ENCODE results near the gene CST5. TPM values are rescaled to one million over a fixed set of nuclear protein-coding genes. Genes with fewer than 3 reads are reported as not detected.
"Not testable (repeated sequence)": the region's sequence is repeated elsewhere in the genome, so short reads cannot be mapped to it uniquely, and the experiment has no call there.

Gene CST5
- polyA plus RNA-seq, 4 donors, result 0.16 TPM; not detected in 3

DNA sequence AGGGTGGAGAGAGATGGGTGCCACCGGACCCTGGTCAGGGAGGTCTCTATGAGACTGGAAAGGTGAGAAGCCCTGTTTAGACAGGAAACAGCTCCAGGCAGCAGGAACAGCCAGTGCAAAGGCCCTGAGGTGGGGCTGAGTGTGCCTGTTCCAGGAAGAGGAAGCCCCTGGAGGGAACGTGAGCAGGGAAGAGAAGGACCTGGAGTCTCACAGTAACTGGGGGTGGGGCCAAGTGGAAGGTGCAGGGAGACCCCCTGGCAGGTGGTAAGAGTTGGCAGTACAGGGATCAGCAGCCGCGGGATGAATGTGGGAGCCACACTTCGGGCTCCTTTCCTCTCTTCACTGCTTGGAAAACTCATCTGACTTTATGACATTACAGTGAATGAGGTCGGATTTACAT lies 43.8 kb upstream of the CST5 start:
- WGBS, 3 donors, result 68 to 73% (median 70%) methylated on average over 6 of the region's 6 CpGs
- Histone ChIP-seq H3K27ac (ENCODE audit: low read depth in 1 of 3, low read length in 2 of 3) (no peak overlapping the region), H3K27me3 (ENCODE audit: control insufficient read depth in 3 of 3, insufficient read depth in 3 of 3, low read length in 3 of 3) (no peaks in the 10 kb centered on the region), H3K9me3 (ENCODE audit: control insufficient read depth in 2 of 2, insufficient read depth in 1 of 2, low read depth in 1 of 2, low read length in 1 of 2) (no peaks in the 10 kb centered on the region), H3K36me3 (ENCODE audit: control insufficient read depth in 3 of 3, insufficient read depth in 2 of 3, low read depth in 1 of 3, low read length in 3 of 3) (no peaks in the 10 kb centered on the region), H3K4me1 (ENCODE audit: control insufficient read depth in 3 of 3, insufficient read depth in 2 of 3, low read depth in 1 of 3, low read length in 2 of 3) (no peaks in the 10 kb centered on the region), H3K4me3 (ENCODE audit: low read depth in 1 of 3, low read length in 3 of 3) (no peak overlapping the region)
- FAIRE-seq (no peak), DNase-seq (no peak)

DNA sequence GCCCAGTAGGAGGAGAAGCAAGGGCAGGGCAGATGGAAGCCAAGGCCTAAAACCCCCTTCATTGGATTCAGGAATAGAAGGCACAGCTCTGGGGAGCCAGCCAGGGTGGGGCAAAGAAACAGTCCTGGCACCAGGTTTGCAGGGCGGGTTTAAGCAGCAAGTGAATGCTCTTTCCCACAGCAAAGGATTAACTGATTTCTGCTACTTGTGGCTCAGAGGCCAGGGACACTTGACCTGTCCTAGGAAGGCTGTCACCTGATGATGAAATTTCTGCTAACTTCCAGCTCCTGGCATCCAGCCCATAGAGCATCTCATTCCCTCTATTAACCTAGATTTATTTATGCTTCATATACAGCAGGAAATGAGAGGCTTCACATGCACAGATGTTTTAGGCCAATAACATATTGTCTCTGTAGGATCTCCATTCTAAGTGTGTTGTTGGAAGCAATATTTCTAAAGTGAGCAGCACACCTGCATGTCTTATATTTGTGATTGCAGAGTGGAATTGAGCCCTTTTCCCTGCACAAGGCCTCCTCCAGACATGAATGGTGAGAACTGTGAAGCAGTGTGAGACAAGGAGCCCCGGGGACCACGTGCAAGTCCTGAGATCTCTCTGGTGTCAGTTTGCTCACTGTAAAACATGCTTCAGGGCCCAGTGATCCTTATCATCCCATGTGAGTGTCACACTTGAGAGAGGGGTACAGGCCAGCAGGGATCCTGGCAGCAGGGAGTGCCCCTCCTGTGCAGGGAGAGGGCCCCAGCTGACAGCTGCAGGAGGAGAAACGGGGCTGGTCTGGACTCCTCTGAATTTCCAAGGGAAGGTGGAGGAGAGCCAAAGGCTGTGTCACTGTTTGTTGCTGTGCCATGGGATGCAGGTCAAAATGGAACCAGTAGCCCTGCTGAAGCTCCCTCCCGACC lies 41.1 kb upstream of the CST5 start:
- 37 to 45% (median 38%) methylated on average over 5 of the region's 5 CpGs for WGBS, 3 donors
- FAIRE-seq (no peak), DNase-seq (peak in 1 of 2 donors; percentile 3)
- Histone ChIP-seq H3K27me3 (ENCODE audit: control insufficient read depth in 3 of 3, insufficient read depth in 3 of 3, low read length in 3 of 3) (no peaks in the 10 kb centered on the region), H3K9me3 (ENCODE audit: control insufficient read depth in 2 of 2, insufficient read depth in 1 of 2, low read depth in 1 of 2, low read length in 1 of 2) (no peaks in the 10 kb centered on the region), H3K4me3 (ENCODE audit: low read depth in 1 of 3, low read length in 3 of 3) (no peak overlapping the region), H3K4me1 (ENCODE audit: control insufficient read depth in 3 of 3, insufficient read depth in 2 of 3, low read depth in 1 of 3, low read length in 2 of 3) (no peaks in the 10 kb centered on the region), H3K36me3 (ENCODE audit: control insufficient read depth in 3 of 3, insufficient read depth in 2 of 3, low read depth in 1 of 3, low read length in 3 of 3) (no peaks in the 10 kb centered on the region), H3K27ac (ENCODE audit: low read depth in 1 of 3, low read length in 2 of 3) (no peak overlapping the region)

GRCh38 chr20:23918896-23919295 lies 39.3 kb upstream of the CST5 start:
- DNase-seq (no peak), FAIRE-seq (no peak)
- Histone ChIP-seq H3K36me3 (ENCODE audit: control insufficient read depth in 3 of 3, insufficient read depth in 2 of 3, low read depth in 1 of 3, low read length in 3 of 3) (no peaks in the 10 kb centered on the region), H3K4me3 (ENCODE audit: low read depth in 1 of 3, low read length in 3 of 3) (no peak overlapping the region), H3K4me1 (ENCODE audit: control insufficient read depth in 3 of 3, insufficient read depth in 2 of 3, low read depth in 1 of 3, low read length in 2 of 3) (no peaks in the 10 kb centered on the region), H3K27me3 (ENCODE audit: control insufficient read depth in 3 of 3, insufficient read depth in 3 of 3, low read length in 3 of 3) (no peaks in the 10 kb centered on the region), H3K9me3 (ENCODE audit: control insufficient read depth in 2 of 2, insufficient read depth in 1 of 2, low read depth in 1 of 2, low read length in 1 of 2) (no peaks in the 10 kb centered on the region), H3K27ac (ENCODE audit: low read depth in 1 of 3, low read length in 2 of 3) (no peak overlapping the region)
- WGBS, 3 donors, result 58 to 74% (median 66%) methylated on average over 4 of the region's 4 CpGs

DNA sequence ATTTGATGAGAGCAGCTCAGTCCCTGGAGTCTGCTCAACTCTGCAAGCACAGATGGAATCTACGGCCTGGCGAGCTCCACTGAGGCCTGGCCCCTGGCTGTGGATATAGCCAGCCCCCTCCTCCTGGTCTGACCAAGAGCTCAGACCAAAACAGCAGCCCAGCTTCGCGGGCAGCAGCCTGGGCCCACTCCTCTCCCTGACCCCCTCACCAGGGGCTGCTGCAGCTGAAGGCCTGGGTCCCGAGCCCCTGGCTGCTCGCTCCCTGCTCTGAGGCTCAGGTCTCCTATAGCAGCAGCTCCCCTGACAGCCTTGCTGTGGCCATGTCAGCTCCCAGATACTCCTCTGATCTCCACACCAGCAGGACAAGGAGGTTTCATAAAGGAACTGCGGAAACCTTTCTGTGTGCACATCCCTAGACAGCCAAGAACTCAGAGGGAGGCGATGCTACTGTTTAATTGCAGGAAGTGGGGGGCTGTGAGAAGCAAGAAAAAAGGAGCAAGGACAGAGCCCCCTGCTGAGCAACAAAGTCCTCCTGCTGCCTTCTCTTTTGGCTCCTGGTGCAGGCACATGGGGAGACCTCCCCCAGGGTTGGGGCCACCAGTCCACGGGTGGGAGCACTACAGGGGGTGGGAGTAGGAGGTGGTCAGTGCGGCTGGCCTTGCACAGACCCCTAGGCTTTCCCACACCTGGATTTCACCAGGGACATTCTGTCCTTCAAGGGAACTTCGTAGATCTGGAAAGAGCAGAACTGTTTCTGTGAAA lies 38.7 kb upstream of the CST5 start:
- FAIRE-seq (no peak), DNase-seq (no peak)
- no peaks in the 10 kb centered on the region for H3K9me3 ChIP-seq (ENCODE audit: control insufficient read depth in 2 of 2, insufficient read depth in 1 of 2, low read depth in 1 of 2, low read length in 1 of 2)
- no peaks in the 10 kb centered on the region for H3K4me1 ChIP-seq (ENCODE audit: control insufficient read depth in 3 of 3, insufficient read depth in 2 of 3, low read depth in 1 of 3, low read length in 2 of 3)
- 59 to 69% (median 68%) methylated on average over 10 to 11 of the region's 11 CpGs for WGBS, 3 donors
- no peak overlapping the region for H3K4me3 ChIP-seq (ENCODE audit: low read depth in 1 of 3, low read length in 3 of 3)
- H3K27me3 ChIP-seq (ENCODE audit: control insufficient read depth in 3 of 3, insufficient read depth in 3 of 3, low read length in 3 of 3), result no peaks in the 10 kb centered on the region
- H3K27ac ChIP-seq (ENCODE audit: low read depth in 1 of 3, low read length in 2 of 3), result no peak overlapping the region
- H3K36me3 ChIP-seq (ENCODE audit: control insufficient read depth in 3 of 3, insufficient read depth in 2 of 3, low read depth in 1 of 3, low read length in 3 of 3), result no peaks in the 10 kb centered on the region

GRCh38 chr20:23917024-23917725 lies 37.6 kb upstream of the CST5 start:
- H3K9me3 ChIP-seq (ENCODE audit: control insufficient read depth in 2 of 2, insufficient read depth in 1 of 2, low read depth in 1 of 2, low read length in 1 of 2), result no peaks in the 10 kb centered on the region
- DNase-seq, result no peak
- H3K36me3 ChIP-seq (ENCODE audit: control insufficient read depth in 3 of 3, insufficient read depth in 2 of 3, low read depth in 1 of 3, low read length in 3 of 3), result no peaks in the 10 kb centered on the region
- WGBS, 3 donors, result 70 to 83% (median 77%) methylated on average over 9 of the region's 9 CpGs
- no peak for FAIRE-seq
- H3K27me3 ChIP-seq (ENCODE audit: control insufficient read depth in 3 of 3, insufficient read depth in 3 of 3, low read length in 3 of 3), result peaks cover 0 to under 1% (median 0%) of the 10 kb centered on the region in 3 donors
- no peak overlapping the region for H3K4me3 ChIP-seq (ENCODE audit: low read depth in 1 of 3, low read length in 3 of 3)
- no peak overlapping the region for H3K27ac ChIP-seq (ENCODE audit: low read depth in 1 of 3, low read length in 2 of 3)
- H3K4me1 ChIP-seq (ENCODE audit: control insufficient read depth in 3 of 3, insufficient read depth in 2 of 3, low read depth in 1 of 3, low read length in 2 of 3), result no peaks in the 10 kb centered on the region

DNA sequence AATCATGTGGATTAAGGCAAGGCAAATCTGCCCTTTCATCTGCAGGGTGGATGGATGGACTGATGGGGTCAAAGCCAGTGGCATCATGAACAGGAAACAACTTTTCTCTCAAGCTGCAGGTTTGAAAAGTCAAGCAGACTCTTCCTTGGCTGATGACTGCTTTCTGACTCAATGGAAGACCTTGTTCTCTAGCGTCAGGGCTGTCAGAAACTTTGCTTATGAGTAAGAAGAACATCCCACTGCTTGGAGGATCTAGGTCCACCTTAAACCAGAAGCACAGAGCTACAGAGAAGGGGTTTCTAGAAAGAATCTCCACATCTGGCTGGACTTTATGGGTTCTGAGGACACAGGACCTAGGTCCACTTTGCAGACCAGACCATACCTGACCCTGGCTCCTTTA lies 36.3 kb upstream of the CST5 start:
- H3K27ac ChIP-seq (ENCODE audit: low read depth in 1 of 3, low read length in 2 of 3), result no peak overlapping the region
- no peaks in the 10 kb centered on the region for H3K36me3 ChIP-seq (ENCODE audit: control insufficient read depth in 3 of 3, insufficient read depth in 2 of 3, low read depth in 1 of 3, low read length in 3 of 3)
- peaks cover 0 to 2% (median 0%) of the 10 kb centered on the region in 3 donors for H3K27me3 ChIP-seq (ENCODE audit: control insufficient read depth in 3 of 3, insufficient read depth in 3 of 3, low read length in 3 of 3)
- H3K4me1 ChIP-seq (ENCODE audit: control insufficient read depth in 3 of 3, insufficient read depth in 2 of 3, low read depth in 1 of 3, low read length in 2 of 3), result no peaks in the 10 kb centered on the region
- no peaks in the 10 kb centered on the region for H3K9me3 ChIP-seq (ENCODE audit: control insufficient read depth in 2 of 2, insufficient read depth in 1 of 2, low read depth in 1 of 2, low read length in 1 of 2)
- 50 to 63% (median 60%) methylated on average over 1 of the region's 1 CpG for WGBS, 3 donors
- DNase-seq, result no peak
- H3K4me3 ChIP-seq (ENCODE audit: low read depth in 1 of 3, low read length in 3 of 3), result no peak overlapping the region
- no peak for FAIRE-seq

DNA sequence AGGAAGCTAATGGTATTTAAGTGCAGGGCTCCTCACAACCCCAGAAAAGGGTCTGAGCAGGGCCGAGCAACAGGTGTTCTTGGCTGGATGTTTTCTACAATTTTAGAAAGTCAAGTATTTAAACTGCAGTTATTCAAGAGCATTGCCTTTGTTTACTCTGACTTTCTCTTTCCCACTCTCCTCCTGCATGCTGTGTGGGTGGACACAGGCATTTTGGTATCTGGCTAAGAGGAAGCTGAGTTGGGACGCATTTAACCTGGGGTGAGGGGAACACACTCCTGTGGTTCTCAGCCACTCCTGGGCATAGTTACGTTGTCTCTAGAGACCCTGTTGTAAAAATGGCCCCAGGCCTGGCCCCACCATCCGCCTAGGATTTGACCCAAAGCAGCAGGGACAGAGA lies 34.9 kb upstream of the CST5 start:
- WGBS, 3 donors, result 62 to 70% (median 69%) methylated on average over 4 of the region's 4 CpGs
- not testable (repeated sequence) for H3K9me3 ChIP-seq (ENCODE audit: control insufficient read depth in 2 of 2, insufficient read depth in 1 of 2, low read depth in 1 of 2, low read length in 1 of 2); H3K27ac ChIP-seq (ENCODE audit: low read depth in 1 of 3, low read length in 2 of 3); H3K4me3 ChIP-seq (ENCODE audit: low read depth in 1 of 3, low read length in 3 of 3); FAIRE-seq; H3K36me3 ChIP-seq (ENCODE audit: control insufficient read depth in 3 of 3, insufficient read depth in 2 of 3, low read depth in 1 of 3, low read length in 3 of 3); DNase-seq; H3K4me1 ChIP-seq (ENCODE audit: control insufficient read depth in 3 of 3, insufficient read depth in 2 of 3, low read depth in 1 of 3, low read length in 2 of 3); H3K27me3 ChIP-seq (ENCODE audit: control insufficient read depth in 3 of 3, insufficient read depth in 3 of 3, low read length in 3 of 3)

GRCh38 chr20:23910210-23910609 lies 30.7 kb upstream of the CST5 start:
- H3K9me3 ChIP-seq (ENCODE audit: control insufficient read depth in 2 of 2, insufficient read depth in 1 of 2, low read depth in 1 of 2, low read length in 1 of 2), result no peaks in the 10 kb centered on the region
- 78 to 82% (median 80%) methylated on average over 4 of the region's 4 CpGs for WGBS, 3 donors

More at GRCh38 chr20:23910210-23910609, 30.7 kb upstream of the CST5 start:
- FAIRE-seq (no peak), DNase-seq (no peak)
- H3K27me3 ChIP-seq (ENCODE audit: control insufficient read depth in 3 of 3, insufficient read depth in 3 of 3, low read length in 3 of 3), result peaks cover 0 to 2% (median 0%) of the 10 kb centered on the region in 3 donors
- H3K36me3 ChIP-seq (ENCODE audit: control insufficient read depth in 3 of 3, insufficient read depth in 2 of 3, low read depth in 1 of 3, low read length in 3 of 3), result no peaks in the 10 kb centered on the region
- H3K27ac ChIP-seq (ENCODE audit: low read depth in 1 of 3, low read length in 2 of 3), result no peak overlapping the region
- H3K4me1 ChIP-seq (ENCODE audit: control insufficient read depth in 3 of 3, insufficient read depth in 2 of 3, low read depth in 1 of 3, low read length in 2 of 3), result no peaks in the 10 kb centered on the region
- no peak overlapping the region for H3K4me3 ChIP-seq (ENCODE audit: low read depth in 1 of 3, low read length in 3 of 3)

All from small intestine (tissue), 7 donors.